Uterus (tissue), 2 donors: ENCODE results near the gene CHD8.

Experiments
- POLR2A ChIP-seq, 2 donors: fragments of 450-650 bp; IDR thresholded peaks; one replicate each; pipeline ENCODE4 v1.6.1; 2016; ENCODE audit warnings: antibody characterized with exemption in 2 of 2, mild to moderate bottlenecking in 1 of 2, moderate library complexity in 1 of 2
- TF ChIP-seq, protein P1 (sequence below), 4 experiments: fragments of 200-600 bp in 2 of 4; fragments of 450-650 bp in 2 of 4; sonication (generic) in 2 of 4; IDR thresholded peaks; one replicate each; pipeline ENCODE4 v1.5.1; 2016 to 2019; ENCODE audit warnings: antibody characterized with exemption in 4 of 4, mild to moderate bottlenecking in 2 of 4, moderate library complexity in 1 of 4

GRCh38 chr14:21385188-21385904 is 70.6 kb downstream of the CHD8 start:
- TF ChIP-seq POLR2A (IDR thresholded peaks at IDR 0.05) = no peak
- TF ChIP-seq, protein P1, sequence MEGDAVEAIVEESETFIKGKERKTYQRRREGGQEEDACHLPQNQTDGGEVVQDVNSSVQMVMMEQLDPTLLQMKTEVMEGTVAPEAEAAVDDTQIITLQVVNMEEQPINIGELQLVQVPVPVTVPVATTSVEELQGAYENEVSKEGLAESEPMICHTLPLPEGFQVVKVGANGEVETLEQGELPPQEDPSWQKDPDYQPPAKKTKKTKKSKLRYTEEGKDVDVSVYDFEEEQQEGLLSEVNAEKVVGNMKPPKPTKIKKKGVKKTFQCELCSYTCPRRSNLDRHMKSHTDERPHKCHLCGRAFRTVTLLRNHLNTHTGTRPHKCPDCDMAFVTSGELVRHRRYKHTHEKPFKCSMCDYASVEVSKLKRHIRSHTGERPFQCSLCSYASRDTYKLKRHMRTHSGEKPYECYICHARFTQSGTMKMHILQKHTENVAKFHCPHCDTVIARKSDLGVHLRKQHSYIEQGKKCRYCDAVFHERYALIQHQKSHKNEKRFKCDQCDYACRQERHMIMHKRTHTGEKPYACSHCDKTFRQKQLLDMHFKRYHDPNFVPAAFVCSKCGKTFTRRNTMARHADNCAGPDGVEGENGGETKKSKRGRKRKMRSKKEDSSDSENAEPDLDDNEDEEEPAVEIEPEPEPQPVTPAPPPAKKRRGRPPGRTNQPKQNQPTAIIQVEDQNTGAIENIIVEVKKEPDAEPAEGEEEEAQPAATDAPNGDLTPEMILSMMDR (IDR thresholded peaks at IDR 0.05) = no peak
